Kasumi-1 (cell line): Measurements from ENCODE around the gene DAP3.
"Not testable (repeated sequence)": the region's sequence is repeated elsewhere in the genome, so short reads cannot be mapped to it uniquely, and the experiment has no call there.

Experiments used
- DNase-seq, 2 experiments: peaks; one replicate each; lab custom pipeline; 2025; lab: John Stamatoyannopoulos, UW

The DAP3 gene

DNA sequence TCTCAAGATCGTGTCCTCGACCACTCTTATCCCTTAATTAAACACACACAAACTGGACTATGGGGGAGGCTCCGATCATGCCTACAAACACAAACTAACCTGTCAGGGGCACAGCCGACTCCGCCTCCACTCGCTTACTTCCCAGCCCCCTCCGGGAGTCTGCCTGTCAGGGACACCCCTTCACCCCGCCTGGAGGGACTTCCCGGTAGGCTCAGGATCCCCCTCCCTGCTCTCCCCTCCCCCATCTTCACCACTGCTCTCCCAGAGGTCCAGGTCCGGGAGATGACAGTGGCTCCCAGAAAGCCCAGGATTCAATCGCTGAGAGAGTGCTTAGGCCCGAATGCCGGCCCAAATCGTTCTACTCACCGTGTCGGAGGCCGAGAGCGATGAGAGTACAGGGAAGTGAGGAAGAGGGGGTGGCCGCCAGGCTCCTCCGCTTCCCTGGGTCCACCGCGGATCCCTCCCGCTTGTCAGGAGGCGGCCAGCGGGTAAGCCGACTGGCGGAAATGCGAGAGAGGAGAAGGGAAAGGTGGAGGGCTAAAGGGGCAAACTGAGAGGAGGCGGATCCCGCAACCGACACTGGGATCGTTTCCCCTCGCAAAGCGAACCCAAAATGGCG is 1.1 kb upstream of the DAP3 start:
- DNase-seq: not testable (repeated sequence)

DNA sequence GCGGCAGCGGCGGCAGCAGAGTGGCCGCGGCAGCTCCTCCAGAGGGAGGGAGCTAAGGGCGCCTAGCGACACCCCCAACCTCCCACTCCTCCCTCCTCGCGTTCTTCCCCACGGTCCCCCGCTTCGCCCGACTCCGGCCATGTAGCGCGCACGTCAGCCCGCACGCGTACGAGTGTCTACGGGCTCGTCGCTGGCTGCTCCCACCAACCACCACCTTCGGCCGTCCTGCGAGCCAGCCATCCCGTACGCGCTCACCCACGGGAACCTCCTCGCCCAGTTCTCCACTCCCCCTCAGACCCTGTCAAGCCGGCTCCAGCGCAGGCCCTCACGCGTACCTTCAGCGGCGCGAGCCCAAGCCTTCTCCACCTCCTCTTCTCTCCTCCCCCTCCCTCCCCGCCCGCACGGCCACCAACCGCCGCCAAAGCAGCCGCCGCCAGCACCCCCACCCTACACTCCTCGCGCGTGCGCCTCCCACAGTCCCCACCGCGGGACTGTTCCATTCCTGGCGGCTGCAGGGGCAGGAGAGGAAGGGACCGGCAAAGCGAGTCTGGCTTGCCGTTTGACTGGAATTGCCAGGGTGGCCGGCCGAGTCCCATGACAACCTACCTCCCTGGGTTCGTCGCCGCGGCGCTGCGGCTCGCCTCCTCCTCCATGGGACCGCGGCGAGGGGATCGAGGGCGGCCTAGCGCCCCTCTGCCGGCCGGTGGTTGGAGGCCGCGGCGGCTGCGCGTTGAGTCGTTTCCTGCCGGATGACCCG is 389 bp upstream of the DAP3 start, which contains the start of gene YY1AP1:
Gene YY1AP1 (minus strand): TSS at position 451 of the 757 bp plus-strand sequence. CDS start 8,338 bp downstream, outside the sequence.
- peak; percentile 73 to 82 for DNase-seq

DNA sequence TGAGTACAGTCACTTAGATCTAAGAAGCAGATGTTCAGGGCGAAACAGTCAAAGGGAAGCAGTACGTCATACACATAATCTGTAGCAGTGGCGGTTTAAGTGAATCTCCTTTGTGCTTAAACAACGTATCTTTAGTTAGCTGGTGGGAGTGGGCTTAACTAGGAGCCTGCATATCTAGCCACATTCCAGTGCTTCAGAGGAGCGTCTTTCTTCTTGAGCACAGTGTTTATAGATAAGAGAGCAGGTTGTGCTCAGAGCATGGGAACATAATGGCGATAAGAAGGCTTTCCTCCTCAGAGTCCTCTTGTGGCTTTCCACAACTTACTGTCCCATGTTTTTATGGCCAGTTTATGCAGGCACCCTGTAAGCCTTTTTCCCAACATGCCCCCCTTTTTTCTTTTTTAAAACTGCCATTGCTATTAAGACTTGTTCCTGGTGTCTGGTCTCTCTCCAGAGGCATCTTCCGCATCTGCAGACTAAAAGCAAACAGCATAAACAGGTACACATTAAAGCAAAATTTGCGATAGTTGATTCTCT is 3.2 kb downstream of the DAP3 start:
- DNase-seq: no peak

DNA sequence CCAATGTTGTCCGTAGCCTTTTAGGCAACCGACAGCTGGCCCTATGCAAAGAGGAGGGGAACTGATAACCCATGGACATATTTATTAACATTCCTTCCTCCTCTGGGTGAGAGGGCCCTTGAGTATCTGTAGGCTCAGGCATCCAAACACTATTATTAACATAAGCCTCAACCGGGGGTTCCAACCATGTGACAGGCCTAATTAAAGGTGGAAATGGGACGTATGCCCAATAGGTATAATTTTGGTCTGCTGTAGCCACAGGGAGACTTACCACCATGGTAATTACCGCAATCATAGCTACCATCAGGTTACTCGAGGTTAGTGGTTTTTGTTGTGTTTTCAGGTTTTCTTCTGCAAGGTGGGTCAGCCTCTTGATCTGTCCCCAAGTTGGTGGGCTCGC is 5.3 kb downstream of the DAP3 start:
- no peak for DNase-seq

DNA sequence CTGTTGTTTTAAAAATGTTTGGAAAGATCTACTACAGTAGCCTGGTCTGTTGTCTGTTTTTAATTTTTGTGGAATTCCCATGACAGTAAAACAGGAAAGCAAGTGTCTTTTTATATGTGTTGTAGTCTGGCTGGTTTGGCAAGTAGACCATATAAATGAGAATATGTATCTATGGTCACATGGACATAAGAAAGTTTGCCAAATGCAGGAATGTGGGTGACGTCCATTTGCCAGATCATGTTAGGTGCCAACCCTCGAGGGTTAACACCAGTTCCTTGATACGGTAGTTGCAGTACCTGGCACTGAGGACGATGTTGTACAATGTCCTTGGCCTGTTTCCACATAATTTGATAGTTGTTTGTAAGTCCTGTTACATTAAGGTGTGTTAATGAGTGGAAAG is 6.2 kb downstream of the DAP3 start:
- no peak for DNase-seq

DNA sequence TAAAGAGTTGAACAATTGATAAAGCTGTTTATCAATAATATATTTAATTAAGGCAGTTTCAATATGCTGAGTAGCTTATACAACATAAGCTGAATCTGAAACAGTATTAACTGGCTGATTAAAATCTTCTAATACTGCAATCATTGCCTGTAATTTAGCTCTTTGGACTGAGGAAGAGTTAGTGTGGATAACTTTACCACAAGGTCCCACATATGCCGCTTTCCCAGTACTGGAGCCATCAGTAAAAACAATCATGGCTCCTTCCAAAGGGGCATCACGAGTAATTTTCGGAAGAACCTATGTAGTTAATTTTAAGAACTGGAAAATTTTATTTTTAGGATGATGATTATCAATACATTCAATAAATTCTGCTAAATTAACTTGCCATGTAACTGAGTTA is 6.7 kb downstream of the DAP3 start:
- DNase-seq: no peak

DNA sequence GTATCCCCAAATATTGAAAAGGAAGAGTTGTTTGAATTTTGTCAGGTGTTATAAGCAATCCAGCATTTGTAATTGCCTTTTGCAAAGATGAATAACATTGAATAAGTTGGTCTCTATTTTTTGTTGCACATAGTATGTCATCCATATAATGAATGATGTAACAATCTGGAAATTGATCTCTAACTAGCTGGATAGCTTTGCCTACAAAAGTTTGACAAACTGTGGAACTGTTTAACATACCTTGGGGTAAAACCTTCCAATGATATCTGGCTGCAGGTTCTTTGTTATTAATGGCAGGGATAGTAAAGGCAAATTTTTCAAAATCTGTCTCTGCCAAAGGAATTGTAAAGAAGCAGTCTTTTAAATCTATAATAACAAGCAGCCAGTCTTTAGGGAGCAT is 7.6 kb downstream of the DAP3 start:
- DNase-seq: no peak

DNA sequence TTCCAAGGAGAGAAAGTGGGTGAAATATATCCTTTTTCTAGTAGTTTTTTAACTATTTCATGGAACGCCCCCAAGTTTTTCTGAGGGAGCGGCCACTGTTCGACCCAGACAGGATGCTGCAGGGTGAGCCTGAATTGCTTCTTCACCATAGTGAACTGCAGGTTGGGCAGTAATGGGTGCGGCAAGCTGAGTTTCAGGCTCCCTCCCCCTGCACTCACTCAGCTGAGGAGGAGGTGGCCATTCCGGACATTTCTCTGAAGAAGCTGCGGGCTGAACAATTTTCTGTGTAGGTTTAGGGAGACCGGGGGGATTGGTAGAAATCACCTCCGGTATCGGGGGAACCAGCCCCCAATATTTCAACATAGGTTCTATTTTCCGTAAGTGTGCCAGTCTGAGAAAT is 8.2 kb downstream of the DAP3 start:
- no peak for DNase-seq

DNA sequence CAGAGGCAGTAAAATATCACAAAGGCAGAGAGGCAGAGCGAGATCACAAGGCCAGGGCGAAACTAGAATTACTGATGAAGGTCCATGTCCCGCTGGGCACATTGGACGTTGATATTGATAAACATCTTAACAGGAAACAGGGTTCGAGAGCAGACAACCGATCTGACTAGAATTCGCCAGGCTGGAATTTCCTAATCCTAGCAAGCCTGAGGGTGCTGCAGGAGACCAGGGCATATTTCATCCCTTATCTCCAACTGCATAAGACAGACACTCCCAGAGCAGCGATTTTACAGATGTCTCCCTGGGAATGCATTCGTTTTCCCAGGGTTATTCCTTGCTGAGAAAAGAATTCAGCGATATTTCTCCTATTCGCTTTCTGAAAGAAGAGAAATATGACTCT is 8.7 kb downstream of the DAP3 start:
- DNase-seq: not testable (repeated sequence)

DNA sequence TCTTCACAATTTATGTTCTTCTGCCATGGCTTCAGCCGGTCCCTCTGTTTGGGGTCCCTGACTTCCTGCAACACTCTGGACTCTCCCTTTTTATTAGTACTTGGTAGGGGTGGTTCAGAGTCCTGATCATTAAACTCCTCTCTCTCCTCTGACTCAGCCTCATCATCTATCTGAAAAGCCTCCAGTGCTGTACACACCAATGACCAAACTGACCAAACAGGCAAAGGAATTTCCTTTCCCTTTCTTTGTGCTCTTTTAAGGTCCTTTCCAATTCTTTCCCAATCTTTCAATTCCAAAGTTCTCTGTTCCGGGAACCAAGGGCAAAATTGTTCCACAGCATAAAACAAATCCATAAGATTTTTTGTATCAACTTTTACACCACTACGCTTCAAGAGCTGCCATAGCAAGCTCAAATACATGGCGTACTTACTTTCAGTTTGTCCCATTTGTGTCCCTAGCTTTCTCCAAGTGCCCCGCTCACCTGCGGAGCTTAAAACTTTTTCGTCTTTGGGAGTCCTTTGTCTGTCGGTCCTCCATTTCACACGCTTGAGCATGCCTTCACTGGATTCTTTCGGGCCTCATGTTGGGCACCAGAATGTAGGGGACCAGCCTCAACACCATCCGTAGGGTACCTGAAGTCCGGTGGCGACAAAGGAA is 9.6 kb downstream of the DAP3 start:
- no peak for DNase-seq

DNA sequence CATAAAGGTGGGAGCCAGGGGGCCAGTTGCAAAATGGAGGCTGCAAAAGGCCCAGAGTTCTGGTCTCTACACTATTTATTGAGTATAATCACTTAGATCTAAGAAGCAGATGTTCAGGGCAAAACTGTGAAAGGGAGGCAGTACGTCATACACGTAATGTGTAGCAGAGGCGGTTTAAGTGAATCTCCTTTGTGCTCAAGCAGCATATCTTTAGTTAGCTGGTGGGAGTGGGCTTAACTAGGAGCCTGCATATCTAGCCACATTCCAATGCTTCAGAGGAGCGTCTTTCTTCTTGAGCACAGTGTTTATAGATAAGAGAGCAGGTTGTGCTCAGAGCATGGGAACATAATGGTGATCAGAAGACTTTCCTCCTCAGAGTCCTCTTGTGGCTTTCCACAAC is 10.2 kb downstream of the DAP3 start:
- DNase-seq: not testable (repeated sequence)

DNA sequence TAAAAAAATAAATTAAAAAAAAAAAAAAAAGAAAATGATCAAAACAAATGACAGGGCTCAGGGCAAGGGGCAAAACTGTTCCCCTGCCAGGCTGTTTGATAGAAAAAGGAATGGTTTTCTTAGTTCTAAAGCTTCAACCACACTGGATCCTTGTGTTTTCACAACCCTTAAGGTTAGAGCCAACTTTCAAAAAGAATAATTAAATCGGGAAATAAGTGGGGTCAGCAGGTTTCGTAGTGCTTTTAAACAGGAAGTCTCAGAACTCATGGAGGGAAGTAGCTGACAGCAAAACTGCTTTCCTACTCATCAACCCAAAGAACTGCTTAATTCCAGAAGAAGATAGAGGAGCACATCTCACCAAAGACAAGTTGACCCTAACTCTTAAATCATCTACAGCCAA is 12.8 kb downstream of the DAP3 start:
- not testable (repeated sequence) for DNase-seq

DNA sequence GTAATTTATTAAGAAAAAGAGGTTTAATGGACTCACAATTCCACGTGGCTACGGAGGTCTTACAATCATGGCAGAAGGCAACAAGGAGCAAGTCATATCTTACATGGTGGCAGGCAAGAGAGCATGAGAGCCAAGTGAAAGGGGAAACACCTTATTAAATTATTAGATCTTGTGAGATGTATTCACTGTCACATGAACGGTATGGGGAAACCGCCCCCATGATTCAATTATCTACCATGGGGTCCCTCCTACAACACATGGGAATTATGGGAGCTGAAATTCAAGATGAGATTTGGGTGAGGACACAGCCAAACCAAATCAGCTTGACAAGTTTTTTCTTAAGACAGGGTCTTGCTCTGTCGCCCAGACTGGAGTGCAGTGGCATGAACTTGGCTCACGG is 14.3 kb downstream of the DAP3 start:
- no peak for DNase-seq

DNA sequence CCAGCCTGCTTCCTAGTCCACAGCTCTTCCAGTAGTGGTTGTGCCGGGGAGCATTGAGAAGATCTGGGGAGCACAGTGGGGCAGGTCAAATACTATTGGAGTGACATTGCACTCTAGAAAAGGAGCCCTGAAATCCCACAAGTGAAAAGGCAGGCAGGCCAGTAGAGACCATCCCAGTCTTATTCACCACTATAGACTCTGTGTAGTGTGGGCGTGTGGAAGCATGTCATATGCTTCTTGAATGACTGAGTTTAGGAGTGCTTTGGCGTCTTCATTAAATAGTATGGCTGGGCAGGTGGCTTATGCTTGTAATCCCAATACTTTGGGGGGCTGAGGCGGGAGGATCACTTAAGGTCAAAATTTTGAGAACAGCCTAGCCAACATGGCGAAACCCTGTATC is 15.5 kb downstream of the DAP3 start:
- not testable (repeated sequence) for DNase-seq

DNA sequence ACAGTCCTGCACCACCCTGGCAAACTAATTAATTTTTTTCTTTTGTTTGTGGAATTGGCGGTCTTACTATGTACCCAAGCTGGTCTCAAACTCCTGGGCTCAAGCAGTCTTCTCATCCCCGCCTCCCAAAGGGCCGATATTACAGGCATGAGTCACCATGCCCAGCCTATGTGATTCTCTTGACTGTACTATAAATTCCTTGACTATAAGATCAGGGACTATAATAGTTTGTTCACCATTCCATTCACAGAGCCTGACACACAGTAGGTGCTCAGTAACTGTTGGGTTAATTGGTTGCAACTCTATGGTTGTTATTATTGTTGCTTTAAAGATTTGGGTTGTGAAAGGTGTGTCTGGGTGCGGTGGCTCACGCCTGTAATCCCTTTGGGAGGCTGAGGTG is 17.2 kb downstream of the DAP3 start:
- no peak for DNase-seq

DNA sequence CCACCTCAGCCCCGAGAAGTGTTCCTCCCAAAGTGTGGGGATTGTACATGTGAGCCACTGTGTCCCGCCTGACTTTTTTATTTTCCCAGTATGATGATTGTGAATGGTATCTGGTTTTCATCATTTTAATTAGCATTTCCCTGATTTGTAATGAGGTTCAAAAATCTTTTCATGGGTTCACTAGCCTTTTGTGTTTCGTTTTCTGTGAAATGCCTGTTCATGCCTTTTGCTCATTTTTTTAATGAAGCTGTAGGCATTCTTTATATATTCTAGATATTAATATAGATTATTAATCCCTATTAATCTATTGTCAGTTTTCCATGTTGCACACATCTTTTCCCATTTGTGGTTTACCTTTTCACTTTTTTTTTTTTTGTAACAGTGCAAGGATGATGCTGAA is 20.5 kb downstream of the DAP3 start:
- DNase-seq: no peak

DNA sequence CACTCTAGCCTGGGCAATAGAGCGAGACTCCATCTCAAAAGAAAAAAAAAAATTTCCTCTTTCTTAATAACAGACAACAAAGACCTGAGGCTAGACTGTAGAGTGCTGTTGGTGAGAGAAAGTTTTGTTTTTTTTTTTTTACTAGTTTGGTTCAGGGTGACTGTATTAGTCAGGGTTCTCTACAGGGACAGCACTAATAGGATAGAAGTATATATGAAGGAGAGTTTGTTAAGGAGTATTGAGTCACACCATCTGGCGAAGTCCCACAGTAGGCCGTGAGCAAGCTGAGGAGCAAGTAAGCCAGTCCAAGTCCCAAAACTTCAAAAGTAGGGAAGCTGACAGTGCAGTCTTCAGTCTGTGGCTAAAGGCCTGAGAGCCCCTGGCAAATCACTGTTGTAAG is 22.6 kb downstream of the DAP3 start:
- not testable (repeated sequence) for DNase-seq

DNA sequence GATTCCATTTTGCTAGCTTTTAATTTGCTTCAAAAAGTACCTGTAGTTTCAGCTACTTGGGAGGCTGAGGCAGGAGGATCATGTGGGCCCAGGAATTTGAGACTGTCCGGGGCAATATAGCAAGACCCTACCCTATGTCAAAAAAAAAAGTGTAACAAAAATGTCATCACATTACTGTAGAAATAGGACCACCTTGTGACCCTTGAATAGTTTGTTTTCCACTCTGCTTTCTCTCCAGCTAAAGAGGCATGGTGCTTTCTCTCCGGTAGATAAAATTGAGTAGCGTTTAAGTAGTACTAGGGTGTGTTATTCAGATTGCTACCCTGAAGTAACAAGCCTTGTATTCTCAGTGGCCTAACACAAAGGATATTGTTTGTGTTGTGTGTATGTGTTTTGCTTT is 23.7 kb downstream of the DAP3 start:
- peak; percentile 5 to 15 for DNase-seq

DNA sequence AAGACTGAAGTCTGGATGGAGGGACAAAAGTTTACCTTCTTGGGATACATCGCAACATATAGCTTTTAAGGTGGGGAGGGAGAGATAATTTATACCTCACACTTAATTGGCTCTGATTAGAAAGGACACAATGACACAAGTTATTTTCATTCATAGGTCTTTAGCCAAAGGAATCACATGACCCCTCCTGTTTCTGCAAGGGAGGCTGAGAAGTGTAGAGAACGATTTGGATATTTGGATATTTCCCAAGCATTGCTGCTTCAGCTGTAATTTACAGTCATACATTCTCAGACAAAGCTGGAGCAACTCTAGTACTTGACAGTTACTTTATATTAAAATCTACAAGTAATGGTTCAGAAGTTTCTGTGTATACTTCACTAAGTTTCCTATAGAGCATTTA is 24.2 kb downstream of the DAP3 start:
- DNase-seq: no peak

DNA sequence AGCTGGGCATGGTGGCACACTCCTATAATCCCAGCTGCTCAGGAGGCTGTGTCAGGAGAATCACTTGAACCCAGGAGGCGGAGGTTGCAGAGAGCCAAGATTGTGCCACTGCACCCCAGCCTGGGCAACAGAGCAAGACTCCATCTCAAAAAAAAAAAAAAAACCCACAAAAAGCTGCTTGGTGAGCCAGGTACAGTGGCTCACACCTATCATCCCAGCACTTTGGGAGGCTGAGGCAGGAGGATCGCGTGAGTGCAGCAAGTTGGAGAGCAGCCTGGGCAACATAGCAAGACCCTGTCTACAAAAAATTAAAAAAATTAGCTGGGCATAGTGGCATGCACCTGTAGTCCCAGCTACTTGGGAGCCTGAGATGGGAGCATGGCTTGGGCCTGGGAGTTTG is 26.2 kb downstream of the DAP3 start:
- not testable (repeated sequence) for DNase-seq

DNA sequence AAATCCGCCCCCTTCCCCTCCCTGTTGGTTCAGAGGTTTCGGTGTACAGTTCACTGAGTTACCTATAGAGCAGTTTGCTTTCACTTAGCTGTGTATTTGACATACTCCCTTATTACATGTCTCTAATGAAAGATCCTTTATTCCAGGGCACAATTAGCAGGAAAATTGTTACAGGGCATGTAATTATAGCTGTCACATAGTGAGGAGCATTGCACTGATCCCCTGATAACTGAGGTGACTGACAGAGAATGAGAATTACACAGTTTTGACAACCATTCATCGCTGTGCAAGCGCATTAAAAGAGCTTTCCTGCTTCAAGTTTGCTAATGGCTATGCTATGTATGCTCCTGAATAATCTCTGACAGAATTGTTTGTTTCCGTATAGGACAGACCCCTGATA is 26.9 kb downstream of the DAP3 start:
- DNase-seq: no peak

DNA sequence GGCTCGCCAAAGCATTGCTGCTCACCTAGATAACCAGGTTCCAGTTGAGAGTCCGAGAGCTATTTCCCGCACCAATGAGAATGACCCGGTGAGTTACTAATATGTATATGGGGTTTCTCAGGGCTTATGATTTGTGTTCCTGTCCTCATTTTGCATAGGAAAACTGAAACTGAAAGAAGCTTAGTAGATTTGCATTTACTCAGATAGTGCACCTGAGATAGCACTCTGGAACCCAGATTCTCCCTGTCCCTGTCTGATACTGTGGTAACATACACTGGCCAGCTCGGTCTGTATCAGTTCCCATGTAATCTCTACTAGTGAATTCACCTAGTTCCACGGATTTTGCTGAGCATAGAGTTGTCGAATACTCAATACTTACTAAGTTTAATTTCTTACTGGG is 28.1 kb downstream of the DAP3 start:
- no peak for DNase-seq

DNA sequence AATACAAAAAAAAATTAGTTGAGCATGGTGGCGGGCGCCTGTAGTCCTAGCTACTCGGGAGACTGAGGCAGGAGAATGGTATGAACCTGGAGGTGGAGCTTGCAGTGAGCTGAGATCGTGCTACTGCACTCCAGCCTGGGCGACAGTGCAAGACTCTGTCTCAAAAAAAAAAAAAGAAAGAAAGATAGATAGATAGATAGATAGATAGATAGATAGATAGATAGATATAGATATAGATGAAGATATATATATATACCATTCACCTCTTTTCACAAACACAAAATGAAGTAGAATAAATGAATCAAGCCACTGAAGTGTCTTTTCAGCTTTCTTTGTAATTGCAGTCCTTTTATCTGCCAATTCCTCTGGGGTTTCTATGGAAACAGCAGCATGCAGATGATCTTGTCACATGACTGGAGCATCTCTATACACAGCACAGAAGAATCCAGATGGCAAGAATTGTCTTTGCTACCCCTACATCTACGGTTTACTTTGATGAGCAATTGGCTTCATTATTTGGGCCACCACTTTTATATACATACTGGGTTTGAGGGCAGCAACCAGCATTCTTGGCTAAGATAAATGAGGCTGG is 29.7 kb downstream of the DAP3 start:
- not testable (repeated sequence) for DNase-seq
